ENCODE results near the gene MGME1. TPM values are rescaled to one million over a fixed set of nuclear protein-coding genes. Genes with fewer than 3 reads are reported as not detected.

Gene MGME1
- total RNA-seq, 1 experiment from 2014 or later: 24.0 TPM

DNA sequence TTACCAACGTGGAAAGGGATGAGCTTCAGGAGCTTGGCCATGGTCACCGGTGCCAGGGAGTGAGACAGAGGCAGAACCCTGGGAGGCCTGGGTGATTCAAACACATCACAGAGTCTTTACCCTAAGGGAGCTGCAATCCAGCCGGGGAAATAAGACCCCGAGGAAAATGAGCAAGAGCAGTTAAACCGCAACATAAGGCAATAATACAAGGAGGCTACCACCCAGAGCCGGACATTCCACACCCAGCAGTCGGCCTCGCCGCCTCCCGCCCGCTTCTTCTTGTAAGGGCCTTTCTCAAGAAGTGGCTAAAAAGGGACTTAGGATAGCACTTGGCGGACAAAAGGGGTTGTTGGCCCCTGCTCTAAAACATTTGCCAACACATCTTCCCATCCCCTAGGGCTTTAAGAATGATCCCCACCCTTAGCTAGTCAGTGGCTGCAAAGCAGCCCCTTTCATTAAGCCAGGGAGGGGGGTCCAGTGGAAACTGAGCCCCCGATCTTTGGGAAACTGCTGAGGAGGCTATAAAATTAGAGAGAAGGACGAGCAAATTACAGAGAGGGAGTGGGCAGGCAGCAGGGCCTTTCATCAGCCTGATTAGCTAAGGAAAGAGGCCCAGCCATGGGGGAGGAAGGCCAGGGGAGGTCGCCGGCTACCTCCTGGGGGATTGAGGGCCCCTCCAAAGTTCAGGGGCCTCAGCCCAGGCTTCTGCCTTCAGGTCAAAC lies 34.5 kb upstream of the MGME1 start:
- ChIA-PET CTCF (interaction anchor here (0.5 to 1.5 kb wide), 6 partner anchors 8 to 429 kb away, joined by 3 to 6 read pairs (median 4); no protein-coding TSS in a partner anchor), POLR2A (interaction anchor here (0.7 to 1.3 kb wide), 4 partner anchors 10 to 61 kb away, joined by 3 read pairs; no protein-coding TSS in a partner anchor)
- BruUV-seq (replicated peaks): no TSS peak
- H3K36me3 Mint-ChIP-seq (ENCODE audit: insufficient read depth, unreplicated experiment): peaks cover 7% of the 10 kb centered on the region
- intact Hi-C loops (cut with micrococcal nuclease): no loop called here
- TF ChIP-seq, protein P1, sequence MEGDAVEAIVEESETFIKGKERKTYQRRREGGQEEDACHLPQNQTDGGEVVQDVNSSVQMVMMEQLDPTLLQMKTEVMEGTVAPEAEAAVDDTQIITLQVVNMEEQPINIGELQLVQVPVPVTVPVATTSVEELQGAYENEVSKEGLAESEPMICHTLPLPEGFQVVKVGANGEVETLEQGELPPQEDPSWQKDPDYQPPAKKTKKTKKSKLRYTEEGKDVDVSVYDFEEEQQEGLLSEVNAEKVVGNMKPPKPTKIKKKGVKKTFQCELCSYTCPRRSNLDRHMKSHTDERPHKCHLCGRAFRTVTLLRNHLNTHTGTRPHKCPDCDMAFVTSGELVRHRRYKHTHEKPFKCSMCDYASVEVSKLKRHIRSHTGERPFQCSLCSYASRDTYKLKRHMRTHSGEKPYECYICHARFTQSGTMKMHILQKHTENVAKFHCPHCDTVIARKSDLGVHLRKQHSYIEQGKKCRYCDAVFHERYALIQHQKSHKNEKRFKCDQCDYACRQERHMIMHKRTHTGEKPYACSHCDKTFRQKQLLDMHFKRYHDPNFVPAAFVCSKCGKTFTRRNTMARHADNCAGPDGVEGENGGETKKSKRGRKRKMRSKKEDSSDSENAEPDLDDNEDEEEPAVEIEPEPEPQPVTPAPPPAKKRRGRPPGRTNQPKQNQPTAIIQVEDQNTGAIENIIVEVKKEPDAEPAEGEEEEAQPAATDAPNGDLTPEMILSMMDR (IDR thresholded peaks at IDR 0.05; ENCODE audit: unreplicated experiment): no peak
- no peaks in the 10 kb centered on the region for H3K4me1 Mint-ChIP-seq (ENCODE audit: insufficient read depth, unreplicated experiment)
- no peak for DNase-seq (ENCODE audit: unreplicated experiment)
- no peaks in the 10 kb centered on the region for H3K27me3 Mint-ChIP-seq (ENCODE audit: insufficient read depth, unreplicated experiment)
- peaks cover 7% of the 10 kb centered on the region for H3K9me3 Mint-ChIP-seq (ENCODE audit: unreplicated experiment)
- no peak overlapping the region for H3K4me3 Mint-ChIP-seq (ENCODE audit: unreplicated experiment)
- H3K27ac Mint-ChIP-seq (ENCODE audit: low read depth, unreplicated experiment): no peak overlapping the region

- H3K27ac Mint-ChIP-seq (ENCODE audit: low read depth, unreplicated experiment): no peak overlapping the region
- H3K4me3 Mint-ChIP-seq (ENCODE audit: unreplicated experiment): no peak overlapping the region
- no peaks in the 10 kb centered on the region for H3K4me1 Mint-ChIP-seq (ENCODE audit: insufficient read depth, unreplicated experiment)
- CTCF ChIA-PET: interaction anchor here (0.8 to 1.0 kb wide), 3 partner anchors 14 to 324 kb away, joined by 3 to 9 read pairs (median 3); no protein-coding TSS in a partner anchor
- POLR2A ChIA-PET: interaction anchor here (0.7 to 1.3 kb wide), 3 partner anchors 29 to 32 kb away, joined by 3 read pairs; no protein-coding TSS in a partner anchor
- peaks cover 7% of the 10 kb centered on the region for H3K9me3 Mint-ChIP-seq (ENCODE audit: unreplicated experiment)
- H3K27me3 Mint-ChIP-seq (ENCODE audit: insufficient read depth, unreplicated experiment): no peaks in the 10 kb centered on the region
- no TSS peak for BruUV-seq (replicated peaks)
- intact Hi-C loops (cut with micrococcal nuclease): no loop called here
- H3K36me3 Mint-ChIP-seq (ENCODE audit: insufficient read depth, unreplicated experiment): peaks cover 16% of the 10 kb centered on the region
- DNase-seq (ENCODE audit: unreplicated experiment): no peak
- TF ChIP-seq, protein P1 (IDR thresholded peaks at IDR 0.05; ENCODE audit: unreplicated experiment): no peak
Measured at GRCh38 chr20:17935186-17935585, 33.6 kb upstream of the MGME1 start.

DNA sequence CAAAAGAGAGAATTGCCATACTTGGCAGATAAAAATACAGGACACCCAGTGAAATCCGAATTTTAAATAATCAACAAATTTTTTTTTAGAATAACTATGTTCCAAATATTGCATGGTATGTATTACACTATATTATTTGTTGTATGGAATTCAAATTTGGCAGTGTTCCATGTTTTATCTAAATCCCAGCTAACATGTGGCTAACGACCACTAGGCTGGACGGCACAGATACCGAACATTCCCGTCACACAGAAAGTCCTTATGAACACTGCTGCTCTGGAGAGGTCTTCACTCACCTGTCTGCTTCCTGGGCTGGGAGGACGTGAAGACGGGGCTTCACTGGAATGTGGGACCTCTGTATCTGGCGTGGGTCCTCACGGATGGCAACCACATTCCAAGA lies 33.1 kb upstream of the MGME1 start:
- POLR2A ChIA-PET: interaction anchor here (0.7 to 0.8 kb wide), 2 partner anchors 28 to 29 kb away, joined by 3 read pairs; no protein-coding TSS in a partner anchor
- TF ChIP-seq, protein P1 (IDR thresholded peaks at IDR 0.05; ENCODE audit: unreplicated experiment): no peak
- Mint-ChIP-seq H3K36me3 (ENCODE audit: insufficient read depth, unreplicated experiment) (peaks cover 22% of the 10 kb centered on the region), H3K27me3 (ENCODE audit: insufficient read depth, unreplicated experiment) (no peaks in the 10 kb centered on the region), H3K27ac (ENCODE audit: low read depth, unreplicated experiment) (no peak overlapping the region), H3K4me1 (ENCODE audit: insufficient read depth, unreplicated experiment) (no peaks in the 10 kb centered on the region), H3K4me3 (ENCODE audit: unreplicated experiment) (no peak overlapping the region), H3K9me3 (ENCODE audit: unreplicated experiment) (peaks cover 7% of the 10 kb centered on the region)
- intact Hi-C loops (cut with micrococcal nuclease): no loop called here
- no peak for DNase-seq (ENCODE audit: unreplicated experiment)
- CTCF ChIA-PET: interaction anchor here (0.8 to 2.8 kb wide), 4 partner anchors 12 to 325 kb away, joined by 3 to 9 read pairs (median 4); no protein-coding TSS in a partner anchor
- no TSS peak for BruUV-seq (replicated peaks)

GRCh38 chr20:17936286-17936760 lies 32.5 kb upstream of the MGME1 start:
- intact Hi-C loops (cut with micrococcal nuclease): no loop called here
- POLR2A ChIA-PET: interaction anchor here (1.2 kb wide), 2 partner anchors 9 to 314 kb away, joined by 4 read pairs; no protein-coding TSS in a partner anchor
- Mint-ChIP-seq H3K4me1 (ENCODE audit: insufficient read depth, unreplicated experiment) (no peaks in the 10 kb centered on the region), H3K4me3 (ENCODE audit: unreplicated experiment) (no peak overlapping the region), H3K36me3 (ENCODE audit: insufficient read depth, unreplicated experiment) (peaks cover 28% of the 10 kb centered on the region), H3K27me3 (ENCODE audit: insufficient read depth, unreplicated experiment) (no peaks in the 10 kb centered on the region), H3K27ac (ENCODE audit: low read depth, unreplicated experiment) (no peak overlapping the region), H3K9me3 (ENCODE audit: unreplicated experiment) (peaks cover 7% of the 10 kb centered on the region)
- no TSS peak for BruUV-seq (replicated peaks)
- TF ChIP-seq, protein P1 (IDR thresholded peaks at IDR 0.05; ENCODE audit: unreplicated experiment): no peak
- no peak for DNase-seq (ENCODE audit: unreplicated experiment)
- CTCF ChIA-PET: interaction anchor here (0.9 to 2.8 kb wide), 3 partner anchors 12 to 431 kb away, joined by 4 to 9 read pairs (median 6); no protein-coding TSS in a partner anchor

All from MCF 10A (cell line).